NCI-H2081 treated with DMSO at 0.1 percent for 48 hours (cell line): ENCODE data around the gene CNBP.

Experiments
- DNase-seq: peaks from one replicate; lab custom pipeline; 2025; lab: John Stamatoyannopoulos, UW

The CNBP gene

GRCh38 chr3:129131465-129132088, 52.1 kb downstream of the CNBP start:
- no peak for DNase-seq

- DNase-seq: no peak
These were observed 53.3 kb downstream of the CNBP start for GRCh38 chr3:129130291-129130813.

DNA sequence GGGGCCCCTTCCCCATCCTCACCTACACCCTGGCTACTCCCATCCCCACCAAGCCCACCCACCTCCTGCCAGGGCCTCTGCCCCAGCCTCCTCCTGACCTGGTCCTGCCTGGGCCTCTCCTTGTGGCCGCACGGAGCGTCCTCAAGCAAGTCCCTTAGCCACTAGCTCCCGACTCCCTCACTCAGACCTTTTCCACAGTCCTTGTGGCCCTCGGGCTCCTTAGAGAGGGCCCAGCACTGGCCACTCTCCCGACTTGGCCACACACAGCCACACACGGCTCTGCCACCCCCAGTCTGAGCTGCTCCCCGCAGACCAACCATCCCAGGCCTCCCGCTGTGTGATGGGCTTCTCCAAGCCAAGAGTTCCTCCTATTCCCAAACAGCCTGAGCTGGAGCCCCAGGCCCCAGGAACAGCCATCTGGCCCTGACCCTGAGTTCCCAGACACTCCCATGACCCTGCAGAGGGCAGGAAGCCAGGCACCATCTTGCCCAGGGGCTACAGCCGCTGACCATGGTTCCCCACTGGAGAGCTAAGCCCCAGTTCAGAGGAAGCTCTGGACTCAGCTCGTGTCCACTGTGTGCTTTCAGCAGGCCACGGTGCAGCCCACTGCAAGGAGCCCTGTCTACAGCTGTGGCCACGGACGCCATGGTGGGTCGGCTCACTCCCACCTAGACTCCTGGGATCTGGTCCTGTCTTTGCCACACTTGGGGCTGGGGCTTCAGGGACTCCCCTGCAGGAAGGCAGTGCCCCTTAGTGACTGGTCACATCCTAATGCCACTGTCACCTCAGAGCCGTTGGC, 55.1 kb downstream of the CNBP start:
- DNase-seq: no peak

GRCh38 chr3:129126726-129127280, 56.9 kb downstream of the CNBP start:
- DNase-seq: no peak

DNA sequence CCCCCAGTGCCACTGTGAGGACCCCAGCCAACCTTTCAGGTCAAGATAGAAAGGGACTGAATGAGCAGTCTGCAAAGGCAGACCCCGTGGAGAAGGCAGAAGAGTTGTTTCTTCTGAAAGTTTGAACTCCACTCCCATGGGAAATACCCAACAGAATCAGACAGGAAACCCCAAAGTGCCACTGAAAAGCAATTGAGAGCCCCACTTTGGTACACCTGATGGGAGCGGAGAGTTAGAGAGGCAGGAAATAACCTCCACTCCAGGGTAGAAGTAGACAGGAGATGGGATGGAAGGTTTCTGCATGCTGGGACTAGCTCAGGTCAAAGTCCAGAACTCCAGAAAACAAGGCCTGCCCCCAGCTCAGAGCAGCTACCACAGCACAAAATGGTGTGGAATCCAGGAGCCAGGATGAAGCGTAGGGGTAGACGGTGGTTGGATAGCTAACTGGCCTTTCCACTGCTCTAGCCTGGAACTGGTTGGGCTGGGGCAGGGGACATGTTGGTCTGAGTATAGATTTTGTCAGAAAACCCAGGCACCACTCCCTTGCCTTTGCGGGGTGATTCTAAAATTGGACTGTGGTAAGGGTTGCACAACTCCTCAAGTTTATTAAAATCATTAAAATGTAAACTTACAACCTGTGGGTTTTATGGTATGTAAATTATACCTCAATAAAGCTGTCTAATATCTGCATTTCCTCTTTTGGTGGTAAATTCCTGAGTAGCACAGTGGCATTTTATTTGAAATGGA, 60.2 kb downstream of the CNBP start:
- DNase-seq: no peak

- no peak for DNase-seq
These were observed 61.2 kb downstream of the CNBP start for GRCh38 chr3:129122412-129123011.

DNA sequence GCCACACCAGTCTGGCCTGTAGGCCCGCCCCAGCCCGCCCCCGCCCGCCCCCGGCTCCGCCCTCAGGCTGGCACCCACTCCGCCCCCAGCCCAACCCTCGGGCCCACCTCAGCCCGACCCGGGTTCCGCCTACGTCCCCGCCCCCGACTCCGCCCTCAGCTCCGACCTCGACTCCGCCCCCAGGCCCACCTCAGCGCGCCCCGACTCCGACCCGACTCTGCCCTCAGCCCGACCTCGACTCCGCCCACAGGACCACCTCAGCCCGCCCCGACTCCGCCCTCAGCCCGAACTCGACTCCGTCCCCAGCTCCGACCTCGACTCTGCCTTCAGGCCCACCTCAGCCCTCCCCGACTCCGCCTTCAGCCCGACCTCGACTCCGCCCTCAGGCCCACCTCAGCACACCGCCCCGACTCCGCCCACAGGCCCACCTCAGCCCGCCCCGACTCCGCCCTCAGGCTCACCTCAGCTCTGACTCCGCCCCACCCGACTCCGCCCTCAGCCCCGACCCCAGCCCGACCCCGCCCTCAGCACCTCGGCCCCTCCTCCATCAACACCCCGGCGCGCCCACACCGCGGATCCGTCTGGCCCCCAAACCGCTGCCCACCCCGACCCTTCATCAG, 61.8 kb downstream of the CNBP start, which contains the start of gene RAB43:
Gene RAB43 (minus strand): TSS at position 13 of the 620 bp plus-strand sequence. CDS start 315 bp downstream, outside the sequence.
- DNase-seq: no peak

GRCh38 chr3:129121016-129121791, 62.5 kb downstream of the CNBP start:
- no peak for DNase-seq

- DNase-seq: no peak
These were observed 63.3 kb downstream of the CNBP start for GRCh38 chr3:129120254-129121004.

GRCh38 chr3:129119365-129120100, 64.2 kb downstream of the CNBP start:
- no peak for DNase-seq

DNA sequence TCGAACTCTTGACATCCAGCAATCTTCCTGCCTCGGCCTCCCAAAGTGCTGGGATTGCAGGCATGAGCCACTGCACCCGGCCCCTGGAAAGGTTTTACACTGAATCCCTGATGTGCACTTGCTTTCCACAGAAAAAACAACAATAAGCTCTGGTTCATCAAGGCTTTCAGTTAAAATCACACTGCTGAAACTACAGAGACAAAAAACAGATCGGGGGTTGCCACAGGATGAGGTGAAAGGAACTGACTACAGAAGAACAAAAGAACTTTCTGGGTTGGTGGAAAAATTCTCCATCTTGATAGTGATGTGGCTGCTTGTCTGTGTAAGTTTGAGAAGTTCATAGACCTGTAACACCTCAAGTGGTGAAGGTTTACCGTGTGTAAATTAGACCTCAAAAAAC, 65.0 kb downstream of the CNBP start:
- no peak for DNase-seq
